Testis (tissue), 3 donors: ENCODE data around the gene SPATC1L. TPM values are rescaled to one million over a fixed set of nuclear protein-coding genes. Genes with fewer than 3 reads are reported as not detected.

Source experiments
- DNase-seq: peaks from one replicate; pipeline ENCODE4 v3.0.0-alpha.2; 2019
- H3K27ac ChIP-seq, 2 donors: fragments of 200-600 bp; sonication (generic); one replicate each; pipeline ENCODE4 v1.5.1; 2019
- H3K27me3 ChIP-seq: fragments of 200-600 bp; sonication (generic); one replicate; pipeline ENCODE4 v1.5.1; 2019
- H3K36me3 ChIP-seq: fragments of 200-600 bp; sonication (generic); one replicate; pipeline ENCODE4 v1.5.1; 2017; ENCODE audit warnings: low read depth; ENCODE audit errors: missing control alignments
- H3K4me1 ChIP-seq: fragments of 200-600 bp; sonication (generic); one replicate; pipeline ENCODE4 v1.5.1; 2019
- H3K4me3 ChIP-seq, 2 donors: fragments of 200-600 bp; sonication (generic); one replicate each; pipeline ENCODE4 v1.5.1; 2017 to 2019
- H3K9me3 ChIP-seq: fragments of 200-600 bp; sonication (generic); one replicate; pipeline ENCODE4 v1.5.1; 2017
- CTCF ChIP-seq, 3 experiments: fragments of 450-650 bp in 2 of 3; fragments of 200-600 bp in 1 of 3; sonication (generic) in 1 of 3; IDR thresholded peaks; one replicate each; pipeline ENCODE4 v1.5.1; 2016 to 2019; ENCODE audit warnings: antibody characterized with exemption in 3 of 3, mild to moderate bottlenecking in 2 of 3, moderate library complexity in 1 of 3
- POLR2A ChIP-seq: fragments of 450-650 bp; IDR thresholded peaks from one replicate; pipeline ENCODE4 v1.6.1; 2017; ENCODE audit warnings: antibody characterized with exemption, mild to moderate bottlenecking, moderate library complexity
- WGBS, 2 donors: methylation state at CpG; one replicate each; pipeline ENCODE4 v1.1.5; 2018; 5-methylcytosine and 5-hydroxymethylcytosine counted together
- intact Hi-C: fragments of 100-400 bp; cut with DNase I; formaldehyde crosslinking; loops from one replicate; pipeline ENCODE4 v1.15.1; 2023; ENCODE audit warnings: low total_unique reads
- polyA plus RNA-seq: library from polyadenylated mRNA; stranded (reverse); fragments of 350-450 nt; fragmentation: Illumina TruSeq; extraction: RNeasy Lipid Tissue Mini Kit (QIAGEN cat#74804); gene quantifications from one replicate; pipeline ENCODE4 v1.2.3, GENCODE V29; 2014; ENCODE audit warnings: low read depth, low replicate concordance; ENCODE audit not compliant: insufficient read depth
- total RNA-seq, 2 donors: library from RNA; depleted of rRNA; stranded (reverse); fragments of >200 nt; gene quantifications; one replicate each; pipeline ENCODE4 v1.2.3, GENCODE V29; 2016

SPATC1L gene
- total and polyA plus RNA-seq, 3 donors from 2014 or later = 55.4 to 96.1 (median 75.6) TPM

- intact Hi-C loops = no loop called here
- no peaks in the 10 kb centered on the region for H3K36me3 ChIP-seq
- TF ChIP-seq CTCF (IDR thresholded peaks at IDR 0.05) (no peak), POLR2A (no peak)
- no peak overlapping the region for H3K4me3 ChIP-seq
- DNase-seq = no peak
- H3K27me3 ChIP-seq = no peaks in the 10 kb centered on the region
- no peaks in the 10 kb centered on the region for H3K9me3 ChIP-seq
- WGBS, 2 donors = 94 to 95% methylated on average over 15 to 23 of the region's 23 CpGs
- H3K27ac ChIP-seq = no peak overlapping the region
- H3K4me1 ChIP-seq = no peaks in the 10 kb centered on the region
These were observed 24.8 kb upstream of the SPATC1L start for GRCh38 chr21:46208761-46209721.

- Histone ChIP-seq H3K27me3 (no peaks in the 10 kb centered on the region), H3K4me1 (no peaks in the 10 kb centered on the region), H3K36me3 (no peaks in the 10 kb centered on the region), H3K27ac (no peak overlapping the region), H3K9me3 (no peaks in the 10 kb centered on the region), H3K4me3 (no peak overlapping the region)
- no peak for DNase-seq
- TF ChIP-seq POLR2A (no peak), CTCF (IDR thresholded peaks at IDR 0.05) (no peak)
- intact Hi-C loops = no loop called here
- WGBS, 2 donors = 91 to 92% methylated on average over 16 to 27 of the region's 27 CpGs
These were observed 23.8 kb upstream of the SPATC1L start for GRCh38 chr21:46207920-46208591.

GRCh38 chr21:46207006-46207919, 23.0 kb upstream of the SPATC1L start:
- Histone ChIP-seq H3K36me3 (no peaks in the 10 kb centered on the region), H3K9me3 (no peaks in the 10 kb centered on the region), H3K27me3 (no peaks in the 10 kb centered on the region), H3K27ac (no peak overlapping the region), H3K4me3 (no peak overlapping the region), H3K4me1 (no peaks in the 10 kb centered on the region)
- DNase-seq = no peak
- TF ChIP-seq POLR2A (no peak), CTCF (IDR thresholded peaks at IDR 0.05) (no peak)
- WGBS, 2 donors = 89 to 94% methylated on average over 4 to 21 of the region's 21 CpGs
- intact Hi-C loops = no loop called here

GRCh38 chr21:46206163-46207005, 22.1 kb upstream of the SPATC1L start:
- DNase-seq = no peak
- intact Hi-C loops = no loop called here
- Histone ChIP-seq H3K9me3 (no peaks in the 10 kb centered on the region), H3K27me3 (no peaks in the 10 kb centered on the region), H3K4me3 (no peak overlapping the region), H3K4me1 (no peaks in the 10 kb centered on the region), H3K27ac (no peak overlapping the region), H3K36me3 (no peaks in the 10 kb centered on the region)
- 92 to 98% methylated on average over 13 to 24 of the region's 24 CpGs for WGBS, 2 donors
- TF ChIP-seq POLR2A = no peak
- TF ChIP-seq CTCF (IDR thresholded peaks at IDR 0.05) = no peak
